GM19395 (cell line): Measurements from ENCODE around the gene FCN1.

Experiments
- ATAC-seq: cut with Tn5 transposase; IDR thresholded peaks from one replicate; pipeline ENCODE4 v1.9.1; 2021; ENCODE audit warnings: mild to moderate bottlenecking, moderate library complexity; ENCODE audit not compliant: unreplicated experiment

The FCN1 gene

GRCh38 chr9:134894136-134894860 is 23.4 kb downstream of the FCN1 start:
- ATAC-seq: no peak

- no peak for ATAC-seq
Observed at GRCh38 chr9:134892820-134893420, 24.8 kb downstream of the FCN1 start.

- ATAC-seq: no peak
Observed at GRCh38 chr9:134892221-134892620, 25.5 kb downstream of the FCN1 start.

GRCh38 chr9:134891713-134892112 is 26.0 kb downstream of the FCN1 start:
- no peak for ATAC-seq

GRCh38 chr9:134891053-134891452 is 26.7 kb downstream of the FCN1 start:
- no peak for ATAC-seq

GRCh38 chr9:134890155-134890495 is 27.6 kb downstream of the FCN1 start:
- ATAC-seq: no peak

GRCh38 chr9:134889386-134890154 is 28.1 kb downstream of the FCN1 start:
- no peak for ATAC-seq

GRCh38 chr9:134888603-134889190 is 29.0 kb downstream of the FCN1 start:
- ATAC-seq: no peak

GRCh38 chr9:134887686-134888602 is 29.8 kb downstream of the FCN1 start:
- no peak for ATAC-seq

- no peak for ATAC-seq
Observed at GRCh38 chr9:134887219-134887618, 30.5 kb downstream of the FCN1 start.

- no peak for ATAC-seq
Observed at GRCh38 chr9:134886413-134886913, 31.2 kb downstream of the FCN1 start.

GRCh38 chr9:134885679-134886412 is 31.9 kb downstream of the FCN1 start:
- ATAC-seq: no peak

GRCh38 chr9:134885001-134885678 is 32.6 kb downstream of the FCN1 start:
- ATAC-seq: no peak

GRCh38 chr9:134884492-134884891 is 33.2 kb downstream of the FCN1 start:
- ATAC-seq: no peak

GRCh38 chr9:134883040-134883782 is 34.5 kb downstream of the FCN1 start:
- ATAC-seq: no peak

- no peak for ATAC-seq
Observed at GRCh38 chr9:134882204-134882785, 35.4 kb downstream of the FCN1 start.

- no peak for ATAC-seq
Observed at GRCh38 chr9:134881313-134881670, 36.4 kb downstream of the FCN1 start.
